Measurements from ENCODE around the gene PADI6. TPM values are rescaled to one million over a fixed set of nuclear protein-coding genes. Genes with fewer than 3 reads are reported as not detected.
"Not testable (repeated sequence)": the region's sequence is repeated elsewhere in the genome, so short reads cannot be mapped to it uniquely, and the experiment has no call there.

The PADI6 gene
- total and polyA plus RNA-seq, 2 donors (not counting 1 experiment from before 2014, with no cell fraction given): 0.04 TPM; not detected in 1

DNA sequence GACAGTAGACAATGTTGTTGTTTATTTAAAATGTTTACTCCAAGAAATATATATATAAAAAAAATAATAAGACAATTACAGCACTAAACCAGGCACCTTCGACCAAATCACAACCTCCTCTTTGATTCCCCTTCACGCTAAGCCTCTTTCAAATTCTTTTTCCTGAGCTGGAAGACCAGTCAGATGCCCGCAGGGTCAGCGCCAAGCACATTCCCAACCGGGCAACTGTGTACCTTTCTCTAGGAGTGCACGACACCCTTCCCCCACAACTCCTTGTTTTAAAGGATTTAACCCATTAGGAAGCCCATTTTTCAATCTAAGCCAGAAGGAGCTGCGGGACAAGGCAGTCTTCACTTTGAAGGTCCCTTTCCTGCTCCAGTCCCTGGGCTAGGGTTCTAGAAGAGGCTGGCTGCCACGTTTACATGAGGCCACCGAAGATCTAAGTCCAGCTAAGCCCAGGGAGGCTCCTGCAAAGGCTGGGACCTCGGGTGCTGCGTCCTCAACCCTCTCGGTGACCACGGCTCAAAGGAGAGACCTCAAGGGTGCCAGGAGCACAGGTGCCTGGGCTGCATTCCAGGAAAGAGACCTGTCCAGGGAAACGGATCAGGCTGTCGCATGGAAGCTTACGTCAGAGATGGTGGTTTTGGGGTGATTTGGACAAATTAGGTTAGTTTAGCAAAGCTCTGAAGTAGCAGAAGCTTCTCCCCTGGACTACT is 34.9 kb downstream of the PADI6 start:
- POLR2A ChIA-PET; H3K9me3 ChIP-seq (ENCODE audit: control extremely low read depth in 1 of 3, control insufficient read depth in 2 of 3, insufficient read depth in 1 of 3, low read length in 2 of 3); H3K79me2 ChIP-seq (ENCODE audit: control insufficient read depth, insufficient read depth, low read length); H3K4me3 Mint-ChIP-seq; ATAC-seq (ENCODE audit: low read depth); H3K9ac ChIP-seq (ENCODE audit: low read length); DNase-seq; H3K4me3 ChIP-seq (ENCODE audit: control extremely low read depth in 1 of 5, extremely low read depth in 1 of 5, insufficient read depth in 1 of 5, low read depth in 2 of 5, low read length in 4 of 5); H3K4me1 Mint-ChIP-seq; H3K27ac Mint-ChIP-seq; H3K27me3 ChIP-seq (replicated peaks in 1 of 4; ENCODE audit: control extremely low read depth in 1 of 4, control insufficient read depth in 3 of 4, insufficient read depth in 4 of 4, low read length in 3 of 4); H3K9me3 Mint-ChIP-seq (ENCODE audit: insufficient read depth); H3K4me2 ChIP-seq (replicated peaks; ENCODE audit: low read depth, low read length, poor library complexity, severe bottlenecking); H3K27me3 Mint-ChIP-seq; H3K4me1 ChIP-seq (ENCODE audit: control insufficient read depth in 2 of 2, insufficient read depth in 2 of 2, low read length in 2 of 2); H3K27ac ChIP-seq (ENCODE audit: low read length in 2 of 2); H2AFZ ChIP-seq (ENCODE audit: insufficient read depth, low read depth, low read length, poor library complexity, severe bottlenecking): not testable (repeated sequence)
- H3K36me3 ChIP-seq (replicated peaks in 1 of 2; ENCODE audit: control extremely low read depth in 1 of 2, control insufficient read depth in 1 of 2, extremely low read depth in 1 of 2, insufficient read depth in 2 of 2, low read length in 1 of 2): peaks cover 0 to 51% of the 10 kb centered on the region in 2 experiments
- CTCF ChIA-PET: interaction anchor here (0.9 to 1.6 kb wide), 3 partner anchors 169 to 346 kb away, joined by 3 to 5 read pairs (median 4); no protein-coding TSS in a partner anchor
- intact Hi-C loops (cut with micrococcal nuclease): loop anchor here (2.0 kb wide), 1 partner anchor 282 kb away; no protein-coding TSS in a partner anchor
- H4K20me1 ChIP-seq (ENCODE audit: control insufficient read depth, insufficient read depth, low read length, poor library complexity, severe bottlenecking): peaks cover 17% of the 10 kb centered on the region
- 94% methylated on average over 11 of the region's 16 CpGs for WGBS (ENCODE audit: insufficient coverage)

DNA sequence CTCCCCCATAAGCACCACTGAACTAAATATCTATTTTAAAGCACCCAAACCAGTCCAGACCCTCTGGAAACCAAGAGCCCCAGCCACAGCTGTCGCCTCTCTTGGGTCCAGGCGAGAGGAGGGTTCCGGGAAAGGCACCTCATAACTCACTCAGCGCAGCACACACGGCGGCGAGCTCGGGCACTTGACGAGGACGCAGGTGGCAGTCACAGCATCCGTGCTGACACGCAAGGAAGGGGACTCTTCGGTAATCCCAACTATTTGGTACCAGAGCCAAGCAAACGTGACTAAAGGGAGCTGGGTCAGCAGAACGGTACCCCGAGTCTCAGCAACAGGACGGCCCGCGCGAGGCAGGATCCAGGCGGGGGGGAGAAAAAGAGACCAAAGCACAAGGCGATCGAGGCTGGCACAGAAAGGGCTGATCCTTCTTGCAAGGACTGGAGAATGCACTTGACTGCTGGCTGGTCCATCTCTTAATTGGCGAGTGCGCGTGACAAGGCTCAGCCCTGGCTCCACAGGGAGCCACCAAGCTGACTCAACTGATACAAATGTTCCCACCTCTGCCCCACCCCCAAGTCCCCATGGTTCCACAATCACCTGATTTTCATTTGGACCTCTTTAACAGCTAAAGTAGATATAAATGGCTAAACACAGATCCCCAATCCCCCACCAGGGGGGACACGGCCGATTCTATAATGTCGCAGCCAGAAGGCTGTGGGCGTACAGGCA is 36.0 kb downstream of the PADI6 start:
- H3K27ac Mint-ChIP-seq; POLR2A ChIA-PET; ATAC-seq (ENCODE audit: low read depth); H3K4me1 Mint-ChIP-seq; H3K9me3 ChIP-seq (ENCODE audit: control extremely low read depth in 1 of 3, control insufficient read depth in 2 of 3, insufficient read depth in 1 of 3, low read length in 2 of 3); H3K9ac ChIP-seq (ENCODE audit: low read length); H3K9me3 Mint-ChIP-seq (ENCODE audit: insufficient read depth); H3K4me3 Mint-ChIP-seq; CTCF ChIA-PET; H3K4me3 ChIP-seq (ENCODE audit: control extremely low read depth in 1 of 5, extremely low read depth in 1 of 5, insufficient read depth in 1 of 5, low read depth in 2 of 5, low read length in 4 of 5); H3K27me3 ChIP-seq (replicated peaks in 1 of 4; ENCODE audit: control extremely low read depth in 1 of 4, control insufficient read depth in 3 of 4, insufficient read depth in 4 of 4, low read length in 3 of 4); H2AFZ ChIP-seq (ENCODE audit: insufficient read depth, low read depth, low read length, poor library complexity, severe bottlenecking); H3K79me2 ChIP-seq (ENCODE audit: control insufficient read depth, insufficient read depth, low read length); H3K4me2 ChIP-seq (replicated peaks; ENCODE audit: low read depth, low read length, poor library complexity, severe bottlenecking); DNase-seq; H3K4me1 ChIP-seq (ENCODE audit: control insufficient read depth in 2 of 2, insufficient read depth in 2 of 2, low read length in 2 of 2); H3K27ac ChIP-seq (ENCODE audit: low read length in 2 of 2); H3K27me3 Mint-ChIP-seq: not testable (repeated sequence)
- intact Hi-C loops (cut with micrococcal nuclease): loop anchor here (2.0 kb wide), 1 partner anchor 283 kb away; no protein-coding TSS in a partner anchor
- 98% methylated on average over 26 of the region's 30 CpGs for WGBS (ENCODE audit: insufficient coverage)
- H4K20me1 ChIP-seq (ENCODE audit: control insufficient read depth, insufficient read depth, low read length, poor library complexity, severe bottlenecking): peaks cover 27% of the 10 kb centered on the region
- peaks cover 0 to 61% of the 10 kb centered on the region in 2 experiments for H3K36me3 ChIP-seq (replicated peaks in 1 of 2; ENCODE audit: control extremely low read depth in 1 of 2, control insufficient read depth in 1 of 2, extremely low read depth in 1 of 2, insufficient read depth in 2 of 2, low read length in 1 of 2)

Data from B cell (primary cell).